PFSK-1 (cell line): Measurements from ENCODE around the gene KRT16.

Experiments
- FOXP2 ChIP-seq: optimal IDR thresholded peaks from 2 replicates; pipeline ENCODE3; 2011; ENCODE audit warnings: borderline replicate concordance, control low read depth, inconsistent platforms; ENCODE audit not compliant: insufficient read depth; ENCODE audit errors: extremely low read length, extremely low read depth
- POLR2AphosphoS5 ChIP-seq: IDR thresholded peaks from 2 replicates; pipeline ENCODE4 v1.6.1; 2012; ENCODE audit warnings: low read depth, mild to moderate bottlenecking, control low read depth, low read length, moderate library complexity
- TF ChIP-seq, protein P1 (sequence below), 2 experiments: IDR thresholded peaks; 2 replicates each; pipeline versions ENCODE4 v1.6.1 to v1.8.0; 2011 to 2012; ENCODE audit warnings: low read depth in 2 of 2, low read length in 2 of 2, control low read depth in 1 of 2, inconsistent platforms in 1 of 2, mild to moderate bottlenecking in 1 of 2, moderate library complexity in 1 of 2; ENCODE audit not compliant: insufficient read depth in 1 of 2

DNA sequence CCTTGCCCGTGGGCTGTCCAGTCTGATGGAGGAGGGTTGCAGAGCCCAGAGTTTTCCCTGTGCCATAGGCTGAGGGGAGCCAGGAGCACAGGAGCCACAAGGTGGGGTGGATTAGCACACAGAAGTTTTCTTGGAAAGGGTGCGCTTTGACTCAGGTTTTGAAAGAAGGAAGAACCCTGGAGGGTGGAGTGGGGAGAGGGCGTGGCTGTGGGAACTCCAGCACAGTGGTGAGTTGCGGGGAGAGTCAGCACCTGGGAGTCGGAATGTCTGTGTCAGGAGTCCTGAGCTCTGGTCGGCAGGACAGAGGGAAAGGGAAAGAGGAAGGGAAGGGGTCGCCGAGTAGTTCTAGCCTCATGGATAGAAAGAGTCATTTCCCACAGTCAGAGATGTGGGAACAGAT is 17.0 kb downstream of the KRT16 start:
- TF ChIP-seq, protein P1, sequence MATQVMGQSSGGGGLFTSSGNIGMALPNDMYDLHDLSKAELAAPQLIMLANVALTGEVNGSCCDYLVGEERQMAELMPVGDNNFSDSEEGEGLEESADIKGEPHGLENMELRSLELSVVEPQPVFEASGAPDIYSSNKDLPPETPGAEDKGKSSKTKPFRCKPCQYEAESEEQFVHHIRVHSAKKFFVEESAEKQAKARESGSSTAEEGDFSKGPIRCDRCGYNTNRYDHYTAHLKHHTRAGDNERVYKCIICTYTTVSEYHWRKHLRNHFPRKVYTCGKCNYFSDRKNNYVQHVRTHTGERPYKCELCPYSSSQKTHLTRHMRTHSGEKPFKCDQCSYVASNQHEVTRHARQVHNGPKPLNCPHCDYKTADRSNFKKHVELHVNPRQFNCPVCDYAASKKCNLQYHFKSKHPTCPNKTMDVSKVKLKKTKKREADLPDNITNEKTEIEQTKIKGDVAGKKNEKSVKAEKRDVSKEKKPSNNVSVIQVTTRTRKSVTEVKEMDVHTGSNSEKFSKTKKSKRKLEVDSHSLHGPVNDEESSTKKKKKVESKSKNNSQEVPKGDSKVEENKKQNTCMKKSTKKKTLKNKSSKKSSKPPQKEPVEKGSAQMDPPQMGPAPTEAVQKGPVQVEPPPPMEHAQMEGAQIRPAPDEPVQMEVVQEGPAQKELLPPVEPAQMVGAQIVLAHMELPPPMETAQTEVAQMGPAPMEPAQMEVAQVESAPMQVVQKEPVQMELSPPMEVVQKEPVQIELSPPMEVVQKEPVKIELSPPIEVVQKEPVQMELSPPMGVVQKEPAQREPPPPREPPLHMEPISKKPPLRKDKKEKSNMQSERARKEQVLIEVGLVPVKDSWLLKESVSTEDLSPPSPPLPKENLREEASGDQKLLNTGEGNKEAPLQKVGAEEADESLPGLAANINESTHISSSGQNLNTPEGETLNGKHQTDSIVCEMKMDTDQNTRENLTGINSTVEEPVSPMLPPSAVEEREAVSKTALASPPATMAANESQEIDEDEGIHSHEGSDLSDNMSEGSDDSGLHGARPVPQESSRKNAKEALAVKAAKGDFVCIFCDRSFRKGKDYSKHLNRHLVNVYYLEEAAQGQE (IDR thresholded peaks at IDR 0.05; ENCODE audit: insufficient read depth in 1 of 2, low read depth in 2 of 2, low read length in 2 of 2): no peak
- TF ChIP-seq POLR2AphosphoS5: no peak
- TF ChIP-seq FOXP2: no peak
